Cardiac septum (tissue), 1 donor: Measurements from ENCODE around the gene CHST15. TPM values are rescaled to one million over a fixed set of nuclear protein-coding genes. Genes with fewer than 3 reads are reported as not detected.

Experiments
- DNase-seq: peaks from one replicate; pipeline ENCODE4 v3.0.0-alpha.2; 2020; ENCODE audit warnings: low spot score
- intact Hi-C: fragments of 100-400 bp; cut with DNase I; formaldehyde crosslinking; loops from one replicate; pipeline ENCODE4 v1.14.0; 2022
- total RNA-seq: library from RNA; stranded (reverse); fragmentation: NEBNext Ultra II Directional; extraction: Animal tissue kit (Norgen Biotek cat#: 25700); gene quantifications from one replicate; pipeline ENCODE4 v1.2.1, GENCODE V29; 2021
- donor health status: DM: no; HTN: no; CAD: no.

The CHST15 gene
- total RNA-seq, 1 donor from 2014 or later, result 5.4 TPM

- DNase-seq, result no peak
- intact Hi-C loops, result no loop called here
Measured at GRCh38 chr10:124053971-124054370, 39.4 kb downstream of the CHST15 start.

DNA sequence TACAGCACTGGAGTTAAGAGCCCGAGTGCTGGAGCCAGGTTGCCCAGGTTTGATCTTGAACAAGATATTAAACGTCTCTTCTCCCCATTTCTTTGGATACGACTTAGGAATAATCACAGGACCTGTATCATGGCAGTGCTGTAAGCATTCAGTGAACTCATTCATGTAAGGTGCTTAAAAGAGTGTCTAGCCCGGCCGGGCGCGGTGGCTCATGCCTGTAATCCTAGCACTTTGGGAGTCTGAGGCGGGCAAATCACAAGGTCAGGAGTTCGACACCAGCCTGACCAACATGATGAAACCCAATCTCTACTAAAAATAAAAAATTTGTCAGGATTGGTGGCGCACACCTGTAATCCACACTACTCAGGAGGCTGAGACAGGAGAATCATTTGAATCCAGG is 40.8 kb downstream of the CHST15 start:
- intact Hi-C loops, result no loop called here
- DNase-seq, result no peak

DNA sequence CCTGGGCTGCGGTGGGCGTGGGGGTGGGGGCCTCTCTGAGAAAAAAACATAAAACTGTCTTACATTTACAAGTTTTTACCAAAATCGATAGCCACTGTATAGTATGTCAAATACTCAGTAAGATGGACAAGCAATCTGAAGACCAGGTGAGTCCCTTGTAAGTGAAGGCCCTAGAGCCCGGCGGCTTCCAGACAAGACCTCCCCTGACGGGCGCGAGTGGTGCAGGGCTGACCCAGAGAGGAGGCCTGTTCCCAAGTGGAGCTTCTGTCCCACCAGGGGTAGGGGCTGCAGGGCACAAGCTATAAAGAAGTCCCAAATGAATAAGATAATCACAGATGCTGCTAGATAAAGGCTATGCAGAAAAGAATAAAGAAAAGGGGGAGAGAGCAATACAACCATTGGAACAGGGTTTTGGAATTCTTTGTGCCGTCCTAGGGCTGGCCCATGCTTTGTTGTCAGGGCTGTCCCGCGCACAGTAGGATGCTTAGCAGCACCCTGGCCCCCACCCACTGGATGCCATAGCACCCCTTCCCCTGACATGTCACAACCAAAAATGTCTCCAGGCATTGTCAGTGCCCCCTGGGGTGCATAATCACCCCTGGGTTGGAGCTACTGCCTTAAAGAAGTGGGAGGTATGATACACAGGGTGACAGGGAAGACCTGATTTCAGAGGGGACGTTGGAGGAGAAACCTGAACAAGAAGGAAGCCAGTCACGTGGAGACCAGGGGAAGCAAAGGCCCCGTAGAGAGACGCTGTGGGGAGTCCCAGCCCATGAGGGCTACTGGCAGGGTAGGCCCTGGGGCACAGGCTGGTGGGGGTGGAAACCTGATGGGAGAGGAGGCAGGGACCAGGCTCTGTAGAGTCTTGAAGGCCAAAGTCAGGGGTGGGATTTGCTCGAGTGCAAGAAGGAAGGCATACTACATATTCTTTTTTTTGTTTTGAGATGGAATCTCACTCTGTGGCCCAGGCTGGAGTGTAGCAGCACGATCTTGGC is 43.1 kb downstream of the CHST15 start:
- DNase-seq, result no peak
- intact Hi-C loops, result no loop called here

- DNase-seq, result no peak
- intact Hi-C loops, result no loop called here
Measured at GRCh38 chr10:124049484-124049883, 43.9 kb downstream of the CHST15 start.

GRCh38 chr10:124048371-124049290 is 44.8 kb downstream of the CHST15 start:
- no peak for DNase-seq
- intact Hi-C loops, result no loop called here

GRCh38 chr10:124047427-124048152 is 45.8 kb downstream of the CHST15 start:
- intact Hi-C loops, result no loop called here

DNA sequence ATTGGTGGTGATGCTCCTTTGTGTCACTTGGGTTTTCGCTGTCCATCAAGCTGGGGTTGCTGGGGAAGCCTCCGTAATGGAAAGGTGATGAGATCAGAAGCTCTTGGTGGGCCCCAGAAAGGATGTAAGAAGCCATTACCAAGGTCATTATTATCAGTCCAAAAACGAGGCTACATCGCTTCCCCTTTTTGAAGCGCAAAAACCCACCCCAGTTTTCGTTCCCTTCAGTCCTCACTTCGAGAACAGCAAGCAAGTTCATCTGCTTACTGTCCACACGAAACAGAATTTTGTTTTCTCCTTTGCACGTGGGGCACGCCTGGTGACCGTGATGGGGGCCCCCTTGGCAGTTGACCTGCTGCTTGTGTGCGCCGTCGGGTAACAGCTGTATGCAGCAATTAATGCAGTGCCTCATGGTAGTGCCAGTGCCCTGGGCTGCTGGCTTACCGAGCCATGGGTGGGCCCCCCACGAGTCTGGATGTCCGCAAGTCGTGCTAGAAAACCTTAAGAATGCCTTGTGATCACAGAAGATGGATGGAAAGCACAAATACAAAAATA is 47.5 kb downstream of the CHST15 start:
- intact Hi-C loops, result no loop called here
- no peak for DNase-seq

More at GRCh38 chr10:124047427-124048152, 45.8 kb downstream of the CHST15 start:
- DNase-seq, result no peak

- no peak for DNase-seq
- intact Hi-C loops, result no loop called here
Measured at GRCh38 chr10:124045276-124045675, 48.1 kb downstream of the CHST15 start.

DNA sequence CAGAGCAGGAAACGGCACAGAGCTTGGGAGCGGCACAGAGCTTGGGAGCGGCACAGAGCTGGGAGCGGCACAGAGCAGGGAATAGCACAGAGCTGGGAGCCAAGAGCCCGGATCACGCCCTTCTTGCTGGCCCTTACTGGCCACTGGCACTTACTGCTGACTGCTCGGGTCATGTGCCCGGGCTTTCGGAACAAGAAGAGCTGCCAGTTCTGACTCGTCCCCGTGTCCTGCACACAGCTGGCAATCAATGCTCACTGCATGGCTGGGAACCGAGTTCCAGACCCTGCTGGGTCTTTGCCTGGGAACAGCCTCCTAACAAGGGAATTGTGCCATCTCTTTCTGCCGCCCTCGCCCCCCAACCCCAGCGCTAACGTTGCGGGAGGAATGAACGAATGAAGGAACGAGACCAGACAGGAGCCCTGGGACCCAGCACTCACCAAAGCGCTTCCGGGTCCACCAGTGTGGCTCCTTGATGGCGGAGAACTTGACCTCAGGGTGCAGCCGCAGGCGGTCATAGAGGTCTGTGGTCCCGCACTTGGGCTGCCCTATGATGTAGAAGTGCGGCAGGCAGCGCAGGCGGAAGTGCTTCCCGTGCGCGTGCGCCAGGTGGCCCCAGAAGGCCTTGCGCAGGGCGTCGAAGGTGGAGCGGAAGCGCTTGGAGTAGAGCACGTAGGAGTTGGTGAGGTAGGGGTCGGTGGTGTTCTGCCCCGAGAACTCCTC is 49.1 kb downstream of the CHST15 start:
- intact Hi-C loops, result no loop called here
- no peak for DNase-seq

DNA sequence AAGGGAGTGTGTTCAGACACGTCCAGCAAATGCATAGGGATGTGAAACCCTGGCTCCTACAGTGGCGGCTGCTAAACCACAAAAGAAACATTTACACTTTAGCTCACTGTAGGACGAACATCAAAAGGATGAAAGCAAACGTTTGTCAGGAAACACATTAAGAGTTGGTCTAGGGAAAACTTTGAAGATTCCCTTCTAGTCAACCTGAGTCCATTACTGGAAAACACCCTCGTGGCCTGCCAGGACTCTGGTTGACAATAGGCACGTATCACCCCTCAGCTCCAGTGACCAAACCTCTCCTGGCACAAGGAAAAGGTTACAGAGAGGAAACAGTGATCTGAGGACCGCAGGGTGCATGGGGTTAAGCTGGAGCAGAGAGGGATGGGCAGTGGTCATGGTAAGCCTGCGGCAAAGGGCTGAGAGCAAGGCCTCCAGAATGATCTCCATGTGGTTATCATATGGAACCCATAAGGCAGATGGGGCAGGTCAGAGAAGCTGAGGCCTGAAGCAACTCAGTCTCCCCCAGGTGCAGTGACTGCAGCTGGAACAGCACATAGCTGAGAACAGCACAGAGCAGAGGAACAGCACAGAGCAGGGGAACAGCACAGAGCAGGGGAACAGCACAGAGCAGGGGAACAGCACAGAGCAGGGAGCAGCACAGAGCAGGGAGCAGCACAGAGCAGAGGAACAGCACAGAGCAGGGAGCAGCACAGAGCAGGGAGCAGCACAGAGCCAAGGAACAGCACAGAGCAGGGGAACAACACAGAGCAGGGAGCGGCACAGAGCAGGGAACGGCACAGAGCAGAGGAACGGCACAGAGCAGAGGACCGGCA is 49.9 kb downstream of the CHST15 start:
- intact Hi-C loops, result no loop called here
- DNase-seq, result no peak

DNA sequence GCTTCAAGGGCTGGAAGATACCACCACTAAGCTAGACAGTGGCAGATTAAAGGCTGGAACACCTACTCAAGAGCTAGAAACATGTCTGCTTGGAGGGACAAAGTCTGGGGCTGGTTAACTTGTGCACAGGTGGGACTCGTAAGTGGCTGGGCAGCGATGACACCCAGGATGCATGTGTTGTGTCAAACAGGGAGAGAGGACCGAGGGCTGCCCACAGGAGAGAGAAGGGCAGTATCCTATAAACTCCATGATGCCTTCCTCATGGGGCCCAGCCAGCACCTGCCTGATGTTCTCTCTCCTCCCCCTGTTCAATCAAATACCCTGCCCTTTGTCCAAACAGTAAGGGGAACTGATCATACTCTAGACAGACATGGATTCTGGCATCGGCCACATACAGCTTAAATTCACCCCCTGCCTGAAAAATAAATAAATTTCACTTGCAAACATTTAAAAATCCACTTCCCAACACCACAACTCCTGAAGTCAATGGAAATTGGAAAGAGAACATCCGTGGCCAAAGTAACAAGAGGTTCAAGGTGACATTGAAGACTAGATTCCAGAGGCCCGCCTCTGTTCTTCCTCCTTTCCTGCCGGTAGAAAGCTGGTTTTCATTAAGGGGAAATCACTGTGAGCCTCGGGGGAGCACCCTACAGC is 50.6 kb downstream of the CHST15 start:
- intact Hi-C loops, result no loop called here
- DNase-seq, result no peak

- DNase-seq, result no peak
- intact Hi-C loops, result no loop called here
Measured at GRCh38 chr10:124041675-124042445, 51.5 kb downstream of the CHST15 start.

DNA sequence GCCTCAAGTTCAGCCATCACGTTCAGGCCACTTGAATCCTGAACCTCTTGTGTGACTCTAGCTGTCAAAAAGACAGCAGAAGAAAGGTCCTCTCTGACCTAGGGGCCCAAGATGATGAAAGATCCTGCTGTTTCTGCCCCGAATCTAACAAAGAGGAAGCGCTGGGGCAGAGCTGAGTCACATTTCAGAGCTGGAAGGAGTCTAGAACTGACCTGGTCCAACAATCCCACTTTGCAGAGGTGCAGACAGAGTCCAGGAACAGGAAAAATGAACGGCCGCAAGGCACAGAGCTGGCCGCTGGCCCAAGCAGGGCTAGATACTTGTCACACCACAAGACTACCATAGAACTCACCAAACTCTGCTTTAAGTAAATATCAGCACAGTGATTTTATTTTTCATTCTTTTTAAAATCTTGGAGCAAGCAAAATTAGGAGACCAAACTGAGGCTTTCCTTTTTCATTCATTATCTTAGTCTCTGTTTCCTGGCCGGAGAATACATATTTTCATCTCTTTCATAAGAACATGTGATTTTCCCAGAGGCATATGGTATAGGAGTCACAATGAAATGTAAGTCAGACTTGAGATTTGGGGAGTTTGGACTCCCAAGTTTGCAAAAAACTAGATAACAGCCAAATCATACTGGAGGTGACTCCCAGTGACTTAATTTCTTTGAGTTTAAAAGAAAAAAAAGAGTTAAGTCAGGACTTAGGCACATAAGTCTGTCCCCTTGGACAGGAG is 52.8 kb downstream of the CHST15 start:
- intact Hi-C loops, result no loop called here
- peak; percentile 84 for DNase-seq

DNA sequence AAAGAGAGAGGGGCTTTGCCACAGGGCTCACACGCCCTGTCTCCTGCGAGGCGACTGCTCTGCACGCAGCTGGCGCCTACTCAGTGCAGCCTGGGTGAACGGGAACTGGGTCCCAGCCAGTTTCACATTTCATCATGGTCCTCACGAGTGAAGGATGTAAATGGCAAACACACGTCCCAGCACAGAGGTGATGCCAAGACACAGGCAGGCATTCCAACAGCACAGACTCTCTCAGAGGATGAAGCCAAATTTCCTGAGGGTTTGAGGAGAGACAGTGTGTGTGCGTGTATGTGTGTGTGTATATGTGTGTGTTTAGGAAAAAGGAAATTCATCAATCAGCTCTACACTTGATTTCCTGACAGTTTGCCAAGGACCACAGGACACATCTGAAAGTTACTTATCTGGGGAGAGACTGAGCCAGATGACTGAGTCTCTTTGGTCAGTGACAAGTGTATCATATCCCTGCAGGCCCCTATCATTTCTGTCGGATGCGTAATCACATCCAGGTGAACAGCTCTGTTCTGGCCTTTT is 53.9 kb downstream of the CHST15 start:
- DNase-seq, result no peak
- intact Hi-C loops, result no loop called here

- intact Hi-C loops, result no loop called here
- no peak for DNase-seq
Measured at GRCh38 chr10:124037784-124038183, 55.6 kb downstream of the CHST15 start.

DNA sequence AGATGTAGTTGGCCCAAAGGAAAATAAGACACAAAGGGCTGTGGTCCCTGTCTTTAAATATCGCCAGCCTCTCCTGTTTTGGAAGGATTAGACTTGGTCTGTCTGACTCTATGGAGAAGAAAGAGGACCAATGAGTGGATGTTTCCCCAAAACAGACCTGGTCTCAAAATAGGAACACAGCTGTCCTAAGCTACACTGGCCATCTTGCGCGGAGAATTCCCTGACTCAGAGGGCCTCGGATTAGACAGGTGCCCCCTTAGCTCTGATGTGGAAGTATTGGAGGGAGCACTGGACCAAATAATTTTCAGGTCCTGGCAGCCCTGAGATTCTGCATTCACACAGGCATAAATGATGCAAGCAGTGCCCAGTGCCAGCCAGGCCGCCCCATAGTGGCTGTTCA is 56.1 kb downstream of the CHST15 start:
- intact Hi-C loops, result no loop called here
- no peak for DNase-seq
